Measurements from ENCODE around the gene UROD.

DNA sequence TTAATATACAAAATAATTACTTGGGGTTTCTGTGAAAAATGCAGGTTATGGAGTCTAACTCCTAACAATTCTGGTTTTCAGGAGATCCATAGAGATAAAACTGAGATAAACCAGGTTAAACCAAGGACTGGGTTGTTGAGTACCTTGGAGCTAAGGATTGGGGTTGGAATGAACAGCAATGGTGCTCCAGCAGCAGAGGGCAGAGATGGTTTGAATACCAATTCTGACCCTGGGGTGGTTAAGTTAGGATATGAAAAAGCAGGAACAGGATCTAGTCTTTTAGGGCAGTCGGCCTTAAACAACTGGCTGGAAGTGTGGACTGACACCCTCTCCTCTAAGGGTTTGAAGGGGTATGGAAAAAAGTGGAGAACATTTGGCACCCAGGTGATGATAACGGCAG, 53.0 kb downstream of the UROD start:
- TF ChIP-seq CTBP1 (IDR thresholded peaks at IDR 0.05; ENCODE audit: borderline replicate concordance) (no peak), TARDBP (IDR thresholded peaks at IDR 0.05) (no peak), BHLHE40 (IDR thresholded peaks at IDR 0.05; ENCODE audit: borderline replicate concordance) (no peak), ARNT (IDR thresholded peaks at IDR 0.05) (no peak), ELF4 (IDR thresholded peaks at IDR 0.05) (no peak), SP1 (IDR thresholded peaks at IDR 0.05) (no peak), NFRKB (IDR thresholded peaks at IDR 0.05) (no peak), HDGF (IDR thresholded peaks at IDR 0.05; ENCODE audit: borderline replicate concordance) (no peak), L3MBTL2 (conservative IDR thresholded peaks at IDR 0.05) (no peak)
